Measurements from ENCODE around the gene C17orf75. TPM values are rescaled to one million over a fixed set of nuclear protein-coding genes. Genes with fewer than 3 reads are reported as not detected.

The C17orf75 gene
- total RNA-seq, 1 donor from 2014 or later = 39.1 TPM

- Mint-ChIP-seq H3K9me3 (ENCODE audit: low read depth) (no peaks in the 10 kb centered on the region), H3K4me1 (ENCODE audit: low read depth) (no peaks in the 10 kb centered on the region), H3K27ac (no peak overlapping the region), H3K36me3 (ENCODE audit: insufficient read depth) (no peaks in the 10 kb centered on the region), H3K27me3 (peaks cover 27% of the 10 kb centered on the region), H3K4me3 (ENCODE audit: low read depth) (no peak overlapping the region)
- DNase-seq (ENCODE audit: low spot score, unreplicated experiment) = no peak
- no peak for TF ChIP-seq CTCF (IDR thresholded peaks at IDR 0.05; ENCODE audit: unreplicated experiment)
Measured at GRCh38 chr17:32285306-32285705, 56.7 kb downstream of the C17orf75 start.

GRCh38 chr17:32283745-32284201 lies 58.2 kb downstream of the C17orf75 start:
- Mint-ChIP-seq H3K27ac (no peak overlapping the region), H3K27me3 (peaks cover 27% of the 10 kb centered on the region), H3K36me3 (ENCODE audit: insufficient read depth) (no peaks in the 10 kb centered on the region), H3K4me1 (ENCODE audit: low read depth) (no peaks in the 10 kb centered on the region), H3K9me3 (ENCODE audit: low read depth) (no peaks in the 10 kb centered on the region), H3K4me3 (ENCODE audit: low read depth) (no peak overlapping the region)
- TF ChIP-seq CTCF (IDR thresholded peaks at IDR 0.05; ENCODE audit: unreplicated experiment) = no peak
- DNase-seq (ENCODE audit: low spot score, unreplicated experiment) = no peak

- peaks cover 33% of the 10 kb centered on the region for H3K27me3 Mint-ChIP-seq
- no peaks in the 10 kb centered on the region for H3K4me1 Mint-ChIP-seq (ENCODE audit: low read depth)
- H3K36me3 Mint-ChIP-seq (ENCODE audit: insufficient read depth) = no peaks in the 10 kb centered on the region
- TF ChIP-seq CTCF (IDR thresholded peaks at IDR 0.05; ENCODE audit: unreplicated experiment) = no peak
- DNase-seq (ENCODE audit: low spot score, unreplicated experiment) = no peak
- H3K27ac Mint-ChIP-seq = no peak overlapping the region
- no peak overlapping the region for H3K4me3 Mint-ChIP-seq (ENCODE audit: low read depth)
- no peaks in the 10 kb centered on the region for H3K9me3 Mint-ChIP-seq (ENCODE audit: low read depth)
Measured at GRCh38 chr17:32281011-32281451, 60.9 kb downstream of the C17orf75 start.

GRCh38 chr17:32279891-32280716 lies 61.9 kb downstream of the C17orf75 start:
- no peaks in the 10 kb centered on the region for H3K4me1 Mint-ChIP-seq (ENCODE audit: low read depth)
- H3K9me3 Mint-ChIP-seq (ENCODE audit: low read depth) = no peaks in the 10 kb centered on the region
- peaks cover 33% of the 10 kb centered on the region for H3K27me3 Mint-ChIP-seq
- H3K36me3 Mint-ChIP-seq (ENCODE audit: insufficient read depth) = no peaks in the 10 kb centered on the region
- H3K4me3 Mint-ChIP-seq (ENCODE audit: low read depth) = no peak overlapping the region
- DNase-seq (ENCODE audit: low spot score, unreplicated experiment) = no peak
- no peak for TF ChIP-seq CTCF (IDR thresholded peaks at IDR 0.05; ENCODE audit: unreplicated experiment)
- no peak overlapping the region for H3K27ac Mint-ChIP-seq

- H3K9me3 Mint-ChIP-seq (ENCODE audit: low read depth) = no peaks in the 10 kb centered on the region
- no peaks in the 10 kb centered on the region for H3K4me1 Mint-ChIP-seq (ENCODE audit: low read depth)
- no peak overlapping the region for H3K4me3 Mint-ChIP-seq (ENCODE audit: low read depth)
- H3K27me3 Mint-ChIP-seq = peaks cover 28% of the 10 kb centered on the region
- no peak for DNase-seq (ENCODE audit: low spot score, unreplicated experiment)
- H3K36me3 Mint-ChIP-seq (ENCODE audit: insufficient read depth) = no peaks in the 10 kb centered on the region
- no peak for TF ChIP-seq CTCF (IDR thresholded peaks at IDR 0.05; ENCODE audit: unreplicated experiment)
- no peak overlapping the region for H3K27ac Mint-ChIP-seq
Measured at GRCh38 chr17:32278815-32279214, 63.2 kb downstream of the C17orf75 start.

Small RNAs within 50 kb of the gene (microRNA-seq; reads per million reads assigned to microRNA genes)
- gene MIR632 (ENCODE audit: borderline number of aligned reads, unreplicated experiment) = not detected

Other genes starting within 250 kb of the C17orf75 start
- gene RHOT1, start 199.7 kb downstream of the C17orf75 start, total RNA-seq = 32.4 and 33.1 TPM in 2 replicates
- gene RHBDL3, start 76.3 kb downstream of the C17orf75 start, total RNA-seq = 0.50 and 0.82 TPM in 2 replicates
- 226 and 240 TPM in 2 replicates for gene ZNF207, start 8.0 kb upstream of the C17orf75 start, total RNA-seq
- 110 and 113 TPM in 2 replicates for gene PSMD11, start 102.3 kb upstream of the C17orf75 start, total RNA-seq
- gene CDK5R1, start 144.8 kb upstream of the C17orf75 start, total RNA-seq = 6.1 and 6.2 TPM in 2 replicates

All from progenitor cell of endocrine pancreas (in vitro differentiated cells).